Neural progenitor cell (in vitro differentiated cells): ENCODE results near the gene RNF175. TPM values are rescaled to one million over a fixed set of nuclear protein-coding genes. Genes with fewer than 3 reads are reported as not detected.

Experiments
- DNase-seq: peaks from one replicate; pipeline ENCODE4 v3.0.0-alpha.2; 2016; ENCODE audit warnings: low spot score
- H2AFZ ChIP-seq: fragments of 200-600 bp; sonication (generic); replicated peaks from 2 replicates; pipeline ENCODE4 v1.6.1; 2016; ENCODE audit warnings: antibody characterized with exemption
- H3F3A ChIP-seq: fragments of 200-600 bp; sonication (generic); 2 replicates; pipeline ENCODE4 v1.6.1; 2016; ENCODE audit warnings: antibody characterized with exemption, low read depth
- H3K27ac ChIP-seq: fragments of 200-600 bp; sonication (generic); 2 replicates; pipeline ENCODE4 v1.5.1; 2016; ENCODE audit warnings: mild to moderate bottlenecking
- H3K27me3 ChIP-seq: fragments of 200-600 bp; sonication (generic); 2 replicates; pipeline ENCODE4 v1.6.1; 2016; ENCODE audit warnings: mild to moderate bottlenecking, moderate library complexity
- H3K36me3 ChIP-seq: fragments of 200-600 bp; sonication (generic); 2 replicates; pipeline ENCODE4 v1.5.1; 2016
- H3K4me1 ChIP-seq: fragments of 200-600 bp; sonication (generic); 2 replicates; pipeline ENCODE4 v1.6.1; 2016; ENCODE audit warnings: mixed run types
- H3K4me2 ChIP-seq: fragments of 200-600 bp; sonication (generic); 2 replicates; pipeline ENCODE4 v1.6.1; 2016
- H3K4me3 ChIP-seq: fragments of 200-600 bp; sonication (generic); 2 replicates; pipeline ENCODE4 v1.5.1; 2016
- H3K79me2 ChIP-seq: fragments of 200-600 bp; sonication (generic); 2 replicates; pipeline ENCODE4 v1.6.1; 2016; ENCODE audit warnings: low read depth
- H3K9ac ChIP-seq: fragments of 200-600 bp; sonication (generic); 2 replicates; pipeline ENCODE4 v1.6.1; 2016
- H3K9me3 ChIP-seq: fragments of 200-600 bp; sonication (generic); 2 replicates; pipeline ENCODE4 v1.5.1; 2016; ENCODE audit warnings: low read depth
- H4K20me1 ChIP-seq: fragments of 200-600 bp; sonication (generic); 2 replicates; pipeline ENCODE4 v1.6.1; 2016; ENCODE audit warnings: low read depth
- H3K27ac Mint-ChIP-seq: 3 replicates; pipeline ENCODE4 v1.8.0; 2021; ENCODE audit warnings: mixed read lengths
- H3K27me3 Mint-ChIP-seq: 2 replicates; pipeline ENCODE4 v1.8.0; 2022; ENCODE audit warnings: low read depth, mild to moderate bottlenecking, inconsistent platforms, moderate library complexity, mixed read lengths; ENCODE audit not compliant: insufficient read depth
- H3K36me3 Mint-ChIP-seq: 3 replicates; pipeline ENCODE4 v1.8.0; 2021; ENCODE audit warnings: mixed read lengths
- H3K4me1 Mint-ChIP-seq: 3 replicates; pipeline ENCODE4 v1.8.0; 2021; ENCODE audit warnings: mixed read lengths
- H3K4me3 Mint-ChIP-seq: 3 replicates; pipeline ENCODE4 v1.8.0; 2021; ENCODE audit warnings: mild to moderate bottlenecking, moderate library complexity, mixed read lengths
- H3K9me3 Mint-ChIP-seq: 3 replicates; pipeline ENCODE4 v1.8.0; 2020; ENCODE audit warnings: mixed read lengths
- CTCF ChIP-seq: fragments of 200-600 bp; sonication (generic); IDR thresholded peaks from 2 replicates; pipeline ENCODE4 v1.5.1; 2017; ENCODE audit warnings: antibody characterized with exemption, mild to moderate bottlenecking
- EZH2 ChIP-seq: fragments of 200-600 bp; sonication (generic); IDR thresholded peaks from 2 replicates; pipeline ENCODE4 v1.6.1; 2017; ENCODE audit warnings: antibody characterized with exemption, mild to moderate bottlenecking, moderate library complexity
- EZH2phosphoT487 ChIP-seq: fragments of 200-600 bp; sonication (generic); IDR thresholded peaks from 2 replicates; pipeline ENCODE4 v1.6.1; 2017; ENCODE audit warnings: antibody characterized with exemption
- total RNA-seq: library from RNA; depleted of rRNA; stranded (reverse); fragments of >200 nt; gene quantifications from 2 replicates; pipeline ENCODE4 v1.2.3, GENCODE V29; 2015; ENCODE audit warnings: low replicate concordance

RNF175 gene
- total RNA-seq, 1 donor from 2014 or later, result 34.6 TPM

GRCh38 chr4:153713866-153714646 lies 45.8 kb downstream of the RNF175 start:
- H3K27me3 ChIP-seq, result no peaks in the 10 kb centered on the region
- H3K27me3 Mint-ChIP-seq, result no peaks in the 10 kb centered on the region
- no peak overlapping the region for H3K4me3 ChIP-seq
- no peaks in the 10 kb centered on the region for H3K36me3 ChIP-seq
- no peak overlapping the region for H3K4me2 ChIP-seq
- no peaks in the 10 kb centered on the region for H3F3A ChIP-seq
- H2AFZ ChIP-seq, result no peak overlapping the region
- no peak overlapping the region for H3K27ac ChIP-seq
- H4K20me1 ChIP-seq, result no peaks in the 10 kb centered on the region
- H3K9ac ChIP-seq, result no peak overlapping the region
- H3K27ac Mint-ChIP-seq, result no peak overlapping the region
- H3K4me1 Mint-ChIP-seq, result peaks cover under 1% of the 10 kb centered on the region
- H3K79me2 ChIP-seq, result no peaks in the 10 kb centered on the region
- H3K36me3 Mint-ChIP-seq, result peaks cover 23% of the 10 kb centered on the region
- H3K4me1 ChIP-seq, result peaks cover 1% of the 10 kb centered on the region
- no peak for TF ChIP-seq CTCF
- TF ChIP-seq EZH2, result no peak
- TF ChIP-seq EZH2phosphoT487, result no peak
- H3K9me3 ChIP-seq, result no peaks in the 10 kb centered on the region
- no peak overlapping the region for H3K4me3 Mint-ChIP-seq
- no peak for DNase-seq
- H3K9me3 Mint-ChIP-seq, result no peaks in the 10 kb centered on the region

GRCh38 chr4:153710681-153711080 lies 49.1 kb downstream of the RNF175 start:
- no peak overlapping the region for H2AFZ ChIP-seq
- DNase-seq, result no peak
- peaks cover 8% of the 10 kb centered on the region for H3K4me1 Mint-ChIP-seq
- peaks cover 2% of the 10 kb centered on the region for H3K27me3 Mint-ChIP-seq
- no peak overlapping the region for H3K9ac ChIP-seq
- TF ChIP-seq CTCF, result no peak
- no peak for TF ChIP-seq EZH2
- TF ChIP-seq EZH2phosphoT487, result no peak
- no peaks in the 10 kb centered on the region for H3K9me3 Mint-ChIP-seq
- no peaks in the 10 kb centered on the region for H3F3A ChIP-seq
- H3K36me3 Mint-ChIP-seq, result peaks cover 12% of the 10 kb centered on the region
- H3K27ac Mint-ChIP-seq, result no peak overlapping the region
- no peaks in the 10 kb centered on the region for H3K36me3 ChIP-seq
- no peak overlapping the region for H3K4me3 Mint-ChIP-seq
- no peaks in the 10 kb centered on the region for H3K27me3 ChIP-seq
- peaks cover 7% of the 10 kb centered on the region for H3K4me1 ChIP-seq
- H3K27ac ChIP-seq, result no peak overlapping the region
- no peak overlapping the region for H3K4me2 ChIP-seq
- H3K9me3 ChIP-seq, result no peaks in the 10 kb centered on the region
- H3K4me3 ChIP-seq, result no peak overlapping the region
- H3K79me2 ChIP-seq, result no peaks in the 10 kb centered on the region
- no peaks in the 10 kb centered on the region for H4K20me1 ChIP-seq

GRCh38 chr4:153706519-153706918 lies 53.3 kb downstream of the RNF175 start:
- H3K4me3 Mint-ChIP-seq, result no peak overlapping the region
- Histone ChIP-seq H3K79me2 (no peaks in the 10 kb centered on the region), H3K4me1 (peaks cover 7% of the 10 kb centered on the region), H4K20me1 (no peaks in the 10 kb centered on the region), H3K4me3 (no peak overlapping the region), H2AFZ (no peak overlapping the region), H3K27ac (no peak overlapping the region), H3K9me3 (no peaks in the 10 kb centered on the region), H3K4me2 (no peak overlapping the region), H3K27me3 (no peaks in the 10 kb centered on the region), H3F3A (no peaks in the 10 kb centered on the region), H3K9ac (no peak overlapping the region), H3K36me3 (no peaks in the 10 kb centered on the region)
- DNase-seq, result no peak
- no peak overlapping the region for H3K27ac Mint-ChIP-seq
- H3K36me3 Mint-ChIP-seq, result peaks cover 3% of the 10 kb centered on the region
- TF ChIP-seq EZH2phosphoT487 (no peak), EZH2 (no peak), CTCF (no peak)
- H3K27me3 Mint-ChIP-seq, result peaks cover 6% of the 10 kb centered on the region
- H3K4me1 Mint-ChIP-seq, result peaks cover 8% of the 10 kb centered on the region
- no peaks in the 10 kb centered on the region for H3K9me3 Mint-ChIP-seq
